Activated T-helper 9 cell treated with anti-CD3 and anti-CD28 coated beads, Interleukin-2, amount 50 U/mL, for 16 hours (primary cell): ENCODE measurements around the gene DGKG.

Experiments
- DNase-seq: peaks from one replicate; pipeline ENCODE4 v3.0.0-alpha.2; 2020; ENCODE audit warnings: low read depth

DGKG gene

DNA sequence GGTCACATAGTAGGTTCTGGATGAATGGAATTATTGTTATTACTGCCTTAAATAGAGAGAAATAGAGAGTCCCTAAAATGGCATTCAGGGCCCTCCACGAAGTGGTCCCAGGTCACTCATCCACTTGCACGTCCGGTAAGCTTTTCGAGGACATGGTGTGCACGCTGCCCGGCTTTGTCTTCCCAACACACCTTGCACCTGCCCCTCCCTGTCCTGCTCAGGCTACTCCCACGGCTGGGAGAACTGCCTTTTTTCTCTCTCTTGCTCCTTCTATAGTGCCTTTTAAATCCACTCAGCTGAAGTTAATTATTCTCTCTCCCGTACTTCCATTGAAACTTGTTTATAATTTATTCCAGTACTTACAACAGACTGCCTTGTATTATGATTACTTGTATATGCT, 5.6 kb upstream of the DGKG start:
- DNase-seq, result no peak

DNA sequence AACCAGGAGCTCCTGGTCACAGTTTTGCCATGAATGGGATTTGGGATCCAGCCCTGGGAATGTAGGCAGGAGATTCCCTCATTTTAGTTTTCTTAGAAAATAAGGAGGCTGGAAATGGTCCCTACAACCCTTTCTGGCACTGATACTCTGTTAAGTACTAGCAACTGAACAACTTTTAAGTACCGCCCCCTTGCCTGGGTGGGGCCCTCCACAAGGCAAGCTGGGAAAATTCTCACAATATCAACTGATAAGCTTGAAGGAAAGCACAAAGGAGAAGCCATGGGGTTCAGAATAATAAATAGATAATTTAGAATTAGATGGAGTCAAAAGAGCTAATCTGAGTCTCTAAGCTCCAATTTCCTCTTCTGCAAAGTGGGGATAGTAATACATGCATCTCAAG, 4.2 kb upstream of the DGKG start:
- DNase-seq, result no peak

DNA sequence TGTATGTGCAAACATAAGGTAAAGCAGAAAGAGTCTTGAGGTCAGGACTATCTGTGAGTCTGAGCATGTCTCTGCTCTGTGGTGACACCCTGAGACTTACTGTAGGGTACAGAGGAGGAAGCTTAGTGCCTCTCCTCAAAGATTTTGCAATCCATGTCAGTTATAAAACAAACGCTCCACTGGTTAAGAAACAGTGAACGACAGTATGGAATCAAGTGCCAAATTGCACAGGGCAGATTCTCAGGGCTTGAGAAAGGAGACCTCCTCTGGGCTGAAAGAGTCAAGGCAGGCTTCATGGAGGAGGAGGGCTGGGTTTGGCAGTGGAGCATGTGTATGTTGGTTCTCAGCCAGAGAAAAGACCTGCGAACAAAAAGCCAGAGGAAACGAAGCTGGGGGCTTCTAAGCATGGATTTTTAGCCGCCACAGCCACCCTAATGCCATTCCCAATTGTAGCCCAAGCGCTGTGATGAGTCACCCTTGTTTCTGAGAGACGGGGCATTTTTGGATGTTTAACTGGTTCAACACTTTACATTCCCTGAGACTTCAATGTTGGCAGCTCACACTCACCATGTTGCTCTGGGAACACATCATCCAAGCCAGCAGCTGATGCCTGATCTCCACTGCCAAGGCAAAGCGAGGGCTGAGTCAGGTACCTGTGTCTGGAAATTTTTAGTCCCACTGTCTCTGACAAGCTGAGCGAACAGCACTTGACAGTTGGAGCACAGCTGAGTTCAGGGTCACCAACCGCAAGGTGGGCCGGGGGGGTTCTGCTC, 3.4 kb upstream of the DGKG start:
- no peak for DNase-seq

DNA sequence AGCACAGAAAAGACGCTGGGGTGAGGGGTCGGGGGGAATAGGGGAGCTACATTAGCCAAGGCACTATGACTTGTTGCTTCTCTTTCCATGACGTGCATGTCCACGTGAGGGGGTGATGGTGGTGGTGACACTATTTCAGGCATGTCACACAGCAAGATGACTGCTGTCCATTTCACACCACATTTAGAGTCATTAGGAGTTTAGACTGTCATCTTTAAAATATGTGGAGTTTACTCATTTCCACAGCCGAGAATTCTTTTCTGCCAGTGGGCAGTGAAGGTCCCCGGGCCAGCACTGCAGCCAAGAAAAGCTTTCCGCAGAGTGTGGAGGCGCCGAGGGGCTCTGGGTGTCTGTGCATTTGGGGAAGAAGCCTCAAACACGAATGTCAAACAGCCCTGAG, 954 bp upstream of the DGKG start:
- no peak for DNase-seq

DNA sequence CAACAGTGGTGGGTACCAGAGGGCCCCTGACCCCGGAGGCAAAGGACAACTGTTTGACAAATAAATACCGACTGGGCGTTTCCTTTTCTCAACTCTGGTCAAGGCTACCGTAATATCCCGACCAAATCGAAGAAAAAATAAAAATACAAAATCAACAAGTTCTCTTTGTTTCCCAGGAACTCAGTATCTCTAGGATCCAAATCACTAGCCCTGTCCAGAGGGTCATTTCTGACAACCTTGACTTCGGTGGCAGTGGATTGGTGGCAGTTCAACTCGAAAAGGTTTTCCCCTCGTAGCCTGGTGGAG, 456 bp upstream of the DGKG start:
- DNase-seq, result no peak

DNA sequence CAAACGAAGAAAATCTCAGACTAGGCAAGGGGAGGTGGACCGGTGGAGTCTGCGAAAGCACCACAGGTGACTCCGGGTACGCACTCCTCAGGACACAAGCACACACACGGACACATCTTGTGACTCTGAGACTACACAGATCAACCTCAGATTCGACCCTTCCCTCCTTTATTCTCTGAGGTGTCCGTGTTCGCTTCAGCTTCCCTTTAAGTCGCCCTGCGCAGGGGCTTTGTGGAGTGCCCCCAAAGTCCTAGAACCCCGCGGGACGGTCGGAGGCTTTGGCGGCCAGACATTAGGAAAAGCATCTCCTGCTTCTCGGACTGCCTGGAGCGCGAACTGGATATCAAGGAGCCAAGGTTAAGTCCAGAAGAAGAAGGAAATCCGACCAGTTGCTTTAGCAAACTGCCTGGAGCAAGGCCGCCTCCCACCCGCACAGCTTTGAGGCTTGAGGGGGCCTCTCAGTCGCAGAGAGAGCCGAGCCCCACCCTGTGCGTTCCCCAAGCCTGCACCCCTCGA, 730 bp downstream of the DGKG start:
- no peak for DNase-seq

DNA sequence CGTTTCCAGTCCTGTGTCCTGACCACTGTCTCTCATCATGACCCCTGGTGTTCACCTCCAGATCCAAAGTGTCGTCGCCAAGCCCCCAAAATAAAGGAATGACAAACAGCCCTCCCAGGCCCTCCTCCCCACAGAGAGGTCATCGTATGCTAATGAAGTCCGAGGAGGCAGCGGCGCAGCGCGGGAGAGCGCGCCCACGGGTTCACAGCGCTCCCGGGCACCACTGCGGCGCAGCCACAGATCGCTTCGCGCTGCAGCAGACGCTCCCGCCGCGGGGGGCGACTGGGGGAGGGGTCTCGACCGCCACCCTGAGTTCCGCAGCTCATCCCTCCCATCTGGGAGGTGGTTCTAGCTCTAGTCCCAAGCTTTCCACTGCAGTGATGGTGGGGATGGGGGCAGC, 1.3 kb downstream of the DGKG start:
- DNase-seq, result no peak

DNA sequence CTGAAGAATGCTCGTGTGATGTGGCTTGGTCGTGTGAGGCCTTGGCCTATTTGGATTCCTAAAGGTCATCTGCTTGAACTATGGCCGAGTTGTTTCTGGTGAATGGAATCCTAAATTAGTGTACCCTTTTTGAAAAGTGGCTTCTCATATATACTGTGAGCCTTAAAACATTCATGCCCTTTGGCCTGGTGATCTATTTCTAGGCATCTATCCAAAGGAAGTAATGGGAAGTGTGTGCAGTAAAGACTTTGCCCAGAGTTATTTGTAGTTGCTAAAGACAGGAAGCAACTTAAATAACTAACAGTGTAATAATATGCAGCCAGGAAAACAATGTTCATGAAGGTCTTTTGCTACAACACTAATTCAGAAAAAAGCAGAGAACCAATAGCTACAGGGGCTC, 3.0 kb downstream of the DGKG start:
- no peak for DNase-seq

DNA sequence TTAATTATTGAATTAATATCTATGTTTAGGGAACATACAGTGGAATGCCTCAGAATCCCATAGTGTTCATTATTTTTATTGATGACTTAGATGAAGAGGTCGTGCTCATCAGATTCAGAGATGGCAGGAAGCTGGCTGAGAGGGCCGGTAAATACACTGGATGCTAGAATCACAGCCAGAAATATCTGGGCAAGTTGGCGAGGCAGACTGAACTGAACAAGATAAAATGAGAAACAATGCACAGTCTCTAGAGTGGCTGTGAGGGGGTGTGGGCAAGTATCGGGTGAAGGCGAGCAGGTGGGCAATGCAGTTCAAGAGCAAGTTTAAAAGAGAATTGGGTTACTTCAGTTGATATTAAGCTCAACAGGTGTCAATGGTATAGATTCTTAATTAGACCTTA, 5.9 kb downstream of the DGKG start:
- DNase-seq, result no peak

DNA sequence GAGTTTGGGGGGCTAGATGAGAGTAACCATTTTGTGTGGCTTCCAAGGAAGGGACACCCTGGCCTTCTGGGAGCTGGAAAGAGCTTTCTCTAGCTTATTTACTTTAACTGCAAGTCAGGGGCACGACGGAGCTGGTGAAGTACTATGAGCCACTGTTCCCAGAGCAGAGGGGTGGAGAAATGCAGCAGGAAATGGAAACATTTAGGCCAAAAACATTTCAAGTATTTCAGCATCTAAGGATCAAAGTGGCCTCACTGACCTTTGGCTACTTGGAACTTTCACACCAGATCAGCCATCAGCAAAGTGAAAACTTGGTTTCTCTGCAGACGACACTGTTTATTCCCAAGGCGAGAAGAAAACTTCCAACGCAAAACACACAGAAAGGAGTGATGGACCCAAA, 7.9 kb downstream of the DGKG start:
- no peak for DNase-seq

DNA sequence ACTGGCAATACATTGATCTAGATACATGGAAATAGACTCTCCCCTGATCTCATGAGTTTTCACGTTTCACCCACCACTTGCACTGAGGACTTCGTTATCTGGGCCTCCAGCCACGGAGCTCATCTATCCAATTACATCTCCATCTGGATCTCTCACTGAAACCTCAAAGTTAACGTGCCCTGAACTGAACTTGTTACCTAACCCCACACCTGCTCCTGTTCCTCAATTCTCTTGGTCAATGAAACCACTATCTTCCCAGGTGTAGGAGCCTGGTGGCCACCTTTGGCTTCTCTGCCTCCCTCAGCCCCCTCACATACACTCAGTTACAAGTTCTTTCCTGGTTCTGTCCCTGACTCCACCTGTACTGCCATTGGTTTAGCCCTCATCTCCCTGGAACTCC, 9.7 kb downstream of the DGKG start:
- DNase-seq, result no peak

DNA sequence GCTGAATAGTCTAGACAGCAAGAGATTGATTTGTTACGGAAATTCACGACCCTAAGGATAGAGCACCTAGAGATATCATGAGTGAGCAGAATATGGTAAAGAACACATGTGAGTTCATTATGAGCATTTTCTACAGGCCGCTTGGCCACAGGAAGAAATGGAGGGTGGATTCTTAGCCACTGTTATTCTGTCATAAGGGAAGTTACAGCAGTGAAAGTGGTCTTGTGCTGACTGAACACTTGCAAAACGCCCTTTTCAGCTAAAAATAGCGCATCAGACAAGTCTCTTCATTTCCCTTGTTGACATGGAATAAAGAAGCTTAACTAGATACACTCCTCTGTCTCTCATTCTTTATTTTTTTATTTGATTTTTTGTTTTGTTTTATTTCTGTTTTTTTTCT, 19.8 kb downstream of the DGKG start:
- no peak for DNase-seq

DNA sequence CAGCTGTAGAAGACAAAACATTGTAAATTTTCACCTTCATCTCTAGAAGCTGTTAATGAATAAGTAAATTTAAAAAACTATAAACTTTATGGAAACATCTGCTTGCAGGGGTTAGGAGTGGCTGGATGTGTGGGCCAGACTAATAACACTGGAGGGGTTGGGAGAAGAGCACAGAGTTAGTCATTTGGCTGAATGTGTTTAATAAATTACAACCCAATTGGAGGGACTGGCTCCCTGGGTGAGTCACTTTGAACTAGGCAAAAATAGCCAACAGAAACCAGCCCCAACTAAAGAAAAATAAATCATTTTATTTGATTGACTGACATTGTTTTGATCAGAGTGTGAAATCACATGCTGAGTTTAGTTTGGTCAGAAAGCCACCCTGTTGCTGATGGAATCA, 21.8 kb downstream of the DGKG start:
- no peak for DNase-seq

DNA sequence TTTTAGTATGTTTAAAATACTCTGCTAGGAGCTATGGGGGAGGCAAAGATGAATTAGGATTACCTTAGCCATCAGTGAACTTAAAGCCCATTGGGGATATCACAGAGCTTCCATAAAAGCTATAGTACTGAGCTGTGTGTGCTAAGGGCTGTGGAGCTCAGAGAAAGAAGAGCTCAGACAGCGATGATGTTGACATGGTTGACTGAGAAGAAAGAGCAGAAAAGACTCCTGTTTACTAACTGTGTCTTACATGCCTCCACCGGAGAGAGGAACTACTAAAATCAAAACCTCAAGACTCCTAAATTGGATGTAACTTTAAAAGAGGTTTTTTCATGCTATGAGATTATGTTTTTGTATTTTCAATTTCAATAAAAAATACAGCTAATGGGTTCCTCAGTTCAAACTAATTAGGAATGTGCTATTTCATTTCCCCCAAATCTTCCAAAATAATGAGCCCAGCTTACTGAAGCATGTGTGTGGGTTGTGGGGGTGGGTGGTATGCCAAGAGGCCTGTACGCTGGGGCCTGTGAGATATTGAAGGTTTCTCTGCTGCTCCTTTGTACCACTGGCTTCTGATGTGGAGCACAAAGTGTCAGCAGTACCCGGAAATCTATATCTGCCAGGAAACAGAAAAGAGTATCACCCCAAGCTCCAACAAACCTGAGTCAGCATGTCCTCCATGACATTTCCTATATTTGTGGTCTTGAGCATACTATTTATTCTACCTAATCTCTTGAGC, 22.7 kb downstream of the DGKG start:
- DNase-seq, result no peak

DNA sequence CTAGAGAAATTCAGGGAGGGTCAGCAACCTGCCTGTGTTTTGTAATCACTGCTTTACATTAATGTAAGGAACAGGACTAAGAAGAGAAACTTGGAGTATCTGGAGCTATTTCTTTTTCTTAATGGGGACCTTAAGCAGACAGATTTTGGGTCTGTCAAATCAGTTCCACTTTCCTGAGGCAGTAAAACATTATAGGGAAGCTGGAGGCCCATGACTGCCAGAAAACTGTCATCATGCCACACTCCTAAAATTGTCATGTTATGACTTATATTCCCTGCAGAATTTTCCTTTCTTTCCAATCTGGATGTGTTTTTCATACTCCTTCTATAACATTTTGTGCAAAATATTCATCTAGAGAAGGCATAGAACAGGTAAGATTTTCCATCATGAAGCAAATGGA, 28.8 kb downstream of the DGKG start:
- no peak for DNase-seq

DNA sequence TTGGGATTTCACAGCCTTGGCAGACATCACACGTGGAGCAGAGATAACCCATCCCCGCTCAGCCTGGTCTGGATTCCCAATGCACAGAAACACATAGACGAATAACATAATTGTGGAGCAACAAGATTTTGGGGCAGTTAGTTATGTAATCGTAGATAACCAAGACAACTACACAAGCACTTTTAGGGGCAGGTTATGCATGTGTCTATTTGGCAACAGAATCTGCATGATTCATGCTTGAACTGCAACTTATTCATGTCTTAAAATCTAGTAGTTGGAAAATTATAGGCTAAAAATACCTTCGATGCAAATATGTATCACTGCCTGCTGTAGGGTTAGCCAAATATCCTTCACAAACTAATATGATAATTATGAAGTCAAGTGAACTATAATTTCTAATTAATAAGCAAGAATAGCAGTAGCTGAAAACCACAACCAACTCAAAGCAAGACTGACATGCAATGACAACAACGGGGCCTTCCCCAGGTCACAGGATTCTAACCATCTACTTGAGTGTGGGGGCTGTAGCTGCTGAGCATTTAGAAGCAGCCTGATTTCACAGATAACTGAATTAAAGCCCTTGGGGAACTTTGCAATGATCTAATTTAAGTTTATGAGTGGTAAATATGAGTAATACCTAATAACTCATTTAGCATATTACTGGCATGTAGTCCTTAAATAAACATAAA, 31.1 kb downstream of the DGKG start:
- no peak for DNase-seq

DNA sequence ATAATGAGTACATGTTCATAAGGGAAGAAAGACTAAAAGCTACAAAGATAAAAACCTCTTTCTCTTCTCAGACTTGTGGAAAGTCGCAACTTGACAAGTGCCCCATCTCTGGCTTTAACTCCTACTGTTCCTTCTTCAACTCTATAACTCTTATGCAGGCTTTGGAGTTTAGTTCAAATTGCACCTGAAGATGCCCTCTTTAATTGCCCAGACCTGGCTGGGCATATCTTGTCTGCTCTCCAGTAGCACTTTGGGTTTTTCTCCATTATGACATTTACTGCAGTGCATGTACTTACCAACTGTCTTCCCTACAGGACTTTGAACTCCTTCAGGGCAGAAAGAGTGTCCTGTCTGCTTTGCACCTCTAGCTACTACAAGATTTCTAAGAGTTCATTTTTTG, 32.4 kb downstream of the DGKG start:
- no peak for DNase-seq

DNA sequence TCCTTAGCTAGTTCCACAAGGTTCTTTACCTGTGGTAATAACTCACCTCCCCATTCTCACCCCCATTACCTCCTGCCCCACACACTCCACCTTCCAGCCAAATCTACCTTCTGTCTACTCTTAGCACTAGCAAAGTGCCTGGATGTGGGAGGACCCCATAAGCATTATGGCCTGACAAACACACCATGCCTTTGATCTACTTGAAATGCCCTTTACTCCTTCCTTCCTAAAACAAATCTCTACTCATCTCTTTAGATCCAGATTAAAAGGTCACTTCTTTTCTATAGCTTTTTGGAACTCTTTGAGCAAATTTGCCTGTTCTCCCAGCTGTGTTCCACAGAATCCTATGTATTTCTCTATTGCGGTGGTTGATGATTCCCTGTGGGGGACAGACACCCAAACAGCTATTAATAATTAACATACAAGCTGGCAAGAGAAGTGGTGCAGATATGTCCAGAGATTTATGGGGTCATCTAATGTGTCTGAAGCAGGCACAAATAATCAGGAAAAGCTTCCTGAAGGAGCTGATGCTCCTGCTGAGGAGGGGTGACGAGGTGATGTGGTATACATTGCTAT, 34.0 kb downstream of the DGKG start:
- no peak for DNase-seq

DNA sequence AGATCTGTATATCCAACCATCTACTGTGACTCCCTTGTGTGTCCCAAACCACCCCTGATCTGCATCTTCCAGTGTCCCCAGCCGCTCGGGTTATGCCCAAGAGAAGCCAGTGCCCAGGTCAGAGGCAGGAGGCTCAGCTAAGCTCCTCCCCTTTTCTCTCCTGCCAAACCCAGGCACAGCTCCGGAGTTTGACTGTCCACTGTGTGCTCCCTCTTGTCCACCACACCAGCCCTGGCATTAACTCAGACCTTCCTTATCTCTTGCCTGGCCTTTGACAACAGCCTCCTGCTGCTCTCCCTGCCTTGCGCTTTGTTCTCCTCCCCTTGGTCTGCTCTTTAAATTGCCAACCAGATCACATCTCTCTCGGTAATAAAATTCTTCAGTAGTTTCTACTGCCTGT, 39.3 kb downstream of the DGKG start:
- no peak for DNase-seq

DNA sequence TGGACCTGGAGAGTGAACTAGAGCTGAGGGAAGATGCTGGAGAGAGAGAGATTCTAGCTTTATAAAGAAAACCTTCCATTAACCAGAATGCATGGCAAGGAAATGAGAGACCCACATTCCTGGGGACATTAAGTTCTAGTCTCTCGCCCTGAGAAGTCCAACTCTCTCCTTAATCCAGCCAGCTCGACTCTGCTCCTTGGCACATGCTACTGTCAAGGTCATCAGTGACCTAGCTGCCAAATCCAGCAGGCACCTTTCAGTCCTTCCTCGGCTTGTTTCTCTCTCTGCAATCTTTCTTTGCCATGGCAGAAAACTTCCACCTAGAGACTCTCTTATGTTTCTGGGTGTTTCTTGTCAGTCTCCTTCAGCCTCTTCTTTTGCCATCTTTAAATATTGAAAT, 40.3 kb downstream of the DGKG start:
- no peak for DNase-seq

DNA sequence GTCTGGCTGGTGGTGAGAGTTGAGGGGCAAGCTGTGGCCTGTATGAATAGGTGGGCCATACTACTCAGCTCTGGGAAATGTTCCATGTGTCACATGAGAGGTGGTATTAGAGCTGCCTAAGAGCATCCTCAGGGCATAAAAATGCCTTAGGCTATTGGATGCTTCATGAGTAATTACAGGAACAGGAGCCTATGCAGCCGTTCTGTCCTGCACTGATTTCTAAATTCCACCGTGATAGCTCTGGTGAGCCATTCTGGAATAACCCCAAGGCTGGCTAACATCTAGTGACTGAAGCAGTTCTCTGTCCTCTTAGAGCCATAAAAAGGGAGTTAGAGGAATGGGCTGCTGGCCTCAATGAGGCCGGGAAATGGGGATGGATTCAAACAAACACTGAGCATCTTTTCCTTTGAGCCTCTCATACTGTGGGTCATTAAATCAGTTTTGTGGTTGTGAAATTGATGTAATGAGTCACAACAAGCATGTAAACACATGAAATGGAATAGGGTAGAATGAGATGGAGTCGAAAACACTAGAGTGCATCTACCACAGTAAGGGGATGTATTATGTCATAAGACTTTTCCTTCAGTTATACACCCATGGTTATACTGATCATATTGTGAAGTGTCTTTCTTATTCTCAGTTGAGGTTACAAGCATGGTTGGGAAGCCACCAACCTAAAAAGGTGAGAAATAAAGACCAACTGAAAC, 41.0 kb downstream of the DGKG start:
- DNase-seq, result no peak

DNA sequence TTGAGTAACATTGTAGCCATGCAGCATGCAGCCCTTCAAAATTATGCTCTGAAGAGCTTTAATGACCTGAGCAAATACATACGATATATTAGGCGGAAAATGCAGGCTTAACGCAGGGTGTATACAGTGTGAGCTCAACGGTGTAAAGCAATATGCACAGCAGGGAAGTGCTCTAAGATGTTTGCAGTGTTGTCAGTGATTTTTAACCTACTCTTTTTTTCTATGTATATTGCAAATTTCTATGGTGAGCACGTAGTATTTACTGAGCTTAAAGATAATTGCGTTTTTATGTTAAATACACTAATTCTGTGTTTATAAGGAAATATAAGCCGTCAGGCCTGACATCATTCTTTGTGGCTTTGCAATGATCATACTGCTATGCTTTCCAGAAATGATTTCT, 42.1 kb downstream of the DGKG start:
- no peak for DNase-seq
